HG03064 (cell line): Measurements from ENCODE around the gene DNAJB13.

Experiments
- ATAC-seq: cut with Tn5 transposase; IDR thresholded peaks from one replicate; pipeline ENCODE4 v1.9.1; 2021; ENCODE audit warnings: low read depth; ENCODE audit not compliant: unreplicated experiment

The DNAJB13 gene

GRCh38 chr11:73998846-73999575 lies 48.2 kb downstream of the DNAJB13 start:
- ATAC-seq: no peak

GRCh38 chr11:73999581-74000306 lies 48.9 kb downstream of the DNAJB13 start:
- ATAC-seq: no peak

- ATAC-seq: no peak
Measured at GRCh38 chr11:74000307-74001133, 49.7 kb downstream of the DNAJB13 start.

GRCh38 chr11:74001822-74002286 lies 51.0 kb downstream of the DNAJB13 start:
- no peak for ATAC-seq

- ATAC-seq: no peak
Measured at GRCh38 chr11:74002832-74003231, 52.0 kb downstream of the DNAJB13 start.

GRCh38 chr11:74004046-74004695 lies 53.3 kb downstream of the DNAJB13 start:
- ATAC-seq: no peak

- no peak for ATAC-seq
Measured at GRCh38 chr11:74004759-74005615, 54.2 kb downstream of the DNAJB13 start.

- no peak for ATAC-seq
Measured at GRCh38 chr11:74005721-74006517, 55.1 kb downstream of the DNAJB13 start.

- no peak for ATAC-seq
Measured at GRCh38 chr11:74006743-74007304, 56.0 kb downstream of the DNAJB13 start.

GRCh38 chr11:74007691-74008372 lies 57.0 kb downstream of the DNAJB13 start:
- ATAC-seq: no peak

- no peak for ATAC-seq
Measured at GRCh38 chr11:74008373-74009229, 57.8 kb downstream of the DNAJB13 start, which contains the start of gene UCP3. Gene UCP3, minus strand, starts transcription at chr11:74009085. Its CDS starts 2,043 bp downstream, at chr11:74007042.

- ATAC-seq: no peak
Measured at GRCh38 chr11:74009230-74009547, 58.4 kb downstream of the DNAJB13 start.

- ATAC-seq: no peak
Measured at GRCh38 chr11:74009675-74010305, 59.0 kb downstream of the DNAJB13 start.

GRCh38 chr11:74010306-74011300 lies 59.8 kb downstream of the DNAJB13 start:
- ATAC-seq: no peak

GRCh38 chr11:74011360-74012073 lies 60.7 kb downstream of the DNAJB13 start:
- ATAC-seq: peak; percentile 73
